Measurements from ENCODE around the gene CABLES2.

Gene CABLES2, protein sequence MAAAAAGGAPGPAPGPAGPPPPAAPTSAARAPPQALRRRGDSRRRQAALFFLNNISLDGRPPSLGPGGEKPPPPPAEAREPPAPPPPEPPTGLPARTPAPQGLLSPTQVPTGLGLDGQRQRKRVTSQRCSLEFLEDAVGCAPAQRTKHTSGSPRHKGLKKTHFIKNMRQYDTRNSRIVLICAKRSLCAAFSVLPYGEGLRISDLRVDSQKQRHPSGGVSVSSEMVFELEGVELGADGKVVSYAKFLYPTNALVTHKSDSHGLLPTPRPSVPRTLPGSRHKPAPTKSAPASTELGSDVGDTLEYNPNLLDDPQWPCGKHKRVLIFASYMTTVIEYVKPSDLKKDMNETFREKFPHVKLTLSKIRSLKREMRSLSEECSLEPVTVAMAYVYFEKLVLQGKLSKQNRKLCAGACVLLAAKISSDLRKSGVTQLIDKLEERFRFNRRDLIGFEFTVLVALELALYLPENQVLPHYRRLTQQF

DNA sequence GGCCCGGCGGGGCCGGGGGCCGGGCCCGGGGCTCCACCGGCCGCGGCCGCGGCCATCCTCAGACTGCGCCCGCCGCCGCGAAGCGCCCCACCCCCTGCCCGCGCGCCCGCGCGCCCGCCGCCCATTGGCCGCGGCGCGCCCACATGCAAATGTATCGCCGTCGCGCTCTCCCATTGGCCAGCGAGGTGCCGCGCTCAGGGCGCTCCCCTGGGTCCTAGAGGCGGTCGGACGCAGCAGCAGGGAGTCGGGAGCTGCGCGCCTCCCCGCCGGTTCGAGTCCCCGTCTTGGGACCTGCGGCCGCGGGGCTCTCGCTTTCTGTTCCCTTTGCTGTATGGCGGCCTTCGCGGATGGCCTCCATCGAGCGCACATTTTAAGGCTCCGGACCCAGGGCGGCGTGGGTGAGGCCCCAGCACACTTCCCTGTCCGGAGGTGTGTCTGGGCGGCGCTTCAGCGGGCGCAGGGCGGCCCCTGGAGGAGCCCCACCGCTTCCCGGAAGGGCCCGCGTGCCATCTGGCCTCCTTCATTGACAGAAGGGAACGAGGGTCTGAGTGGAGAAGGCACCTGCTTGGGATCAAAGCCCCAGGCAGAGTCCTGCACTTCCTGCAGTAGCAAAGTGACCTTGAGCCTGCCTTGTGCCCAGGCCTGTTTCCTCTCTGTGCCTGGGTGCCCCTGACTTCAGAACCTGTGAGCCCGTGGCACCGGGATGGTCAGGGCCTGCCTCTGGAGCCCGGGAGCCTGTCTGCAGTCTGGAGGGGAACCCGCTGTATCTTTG, at the start of gene CABLES2:
CABLES2 (minus strand) TSS at position 65 of the 772 bp plus-strand sequence; CDS start at position 56, 9 bp downstream.
- DNase-seq = peak; percentile 97

DNA sequence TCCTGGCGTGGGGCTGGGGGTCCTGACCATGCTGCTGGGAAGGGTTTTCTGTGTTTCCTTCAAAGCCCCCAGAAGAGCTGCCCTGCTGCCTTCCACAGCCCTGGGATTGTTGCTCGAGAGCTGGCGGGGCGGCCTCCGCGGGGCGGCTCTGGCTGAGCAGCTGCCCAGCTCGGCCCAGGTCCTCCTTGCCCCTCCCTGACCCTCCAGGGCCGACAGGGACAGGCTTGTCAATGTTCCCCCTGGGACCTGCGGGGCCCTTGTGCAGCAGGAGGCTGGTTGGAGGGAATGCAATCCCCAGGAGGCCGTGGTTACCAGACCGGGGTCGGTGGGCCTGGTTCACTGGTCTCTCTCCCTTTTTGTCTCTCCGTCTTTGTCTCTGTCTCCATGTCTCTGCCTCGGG, 48.8 kb upstream of the CABLES2 start:
- DNase-seq = no peak

DNA sequence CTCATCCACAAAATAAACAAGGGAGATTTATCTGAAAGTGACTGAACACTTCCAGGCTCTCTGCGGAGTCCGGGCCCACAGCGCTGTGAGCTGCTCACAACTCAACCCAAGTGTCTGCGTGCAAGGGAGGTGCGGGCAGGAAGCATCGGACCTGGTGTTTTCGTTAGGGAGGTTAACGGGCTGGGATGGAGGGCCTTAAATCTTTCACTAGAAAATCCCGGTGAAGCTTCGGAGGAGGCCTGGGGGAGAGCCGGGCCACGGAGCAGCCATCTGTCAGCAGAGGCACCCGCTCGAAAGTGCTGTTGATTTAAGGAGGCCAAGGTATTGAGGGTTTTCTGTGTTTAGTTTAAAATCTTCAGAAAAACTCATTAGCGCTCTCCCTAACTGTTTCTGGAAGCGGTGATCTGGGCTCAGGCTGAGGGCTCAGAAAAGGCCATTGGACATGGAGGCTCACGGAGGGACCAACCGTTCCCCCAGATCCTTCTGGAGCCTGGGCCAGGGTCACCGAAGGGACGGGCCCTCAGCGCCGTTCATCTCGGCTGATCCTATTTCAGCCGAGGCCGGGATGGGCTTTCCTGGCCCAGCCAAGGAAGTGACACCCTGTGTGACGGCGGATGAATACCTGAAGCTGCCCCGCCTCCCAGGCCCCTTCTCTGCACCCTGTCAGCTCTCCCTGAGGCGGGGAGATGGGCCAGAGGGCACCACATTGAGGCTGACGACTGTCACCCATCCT, 48.0 kb upstream of the CABLES2 start:
- peak; percentile 45 for DNase-seq

DNA sequence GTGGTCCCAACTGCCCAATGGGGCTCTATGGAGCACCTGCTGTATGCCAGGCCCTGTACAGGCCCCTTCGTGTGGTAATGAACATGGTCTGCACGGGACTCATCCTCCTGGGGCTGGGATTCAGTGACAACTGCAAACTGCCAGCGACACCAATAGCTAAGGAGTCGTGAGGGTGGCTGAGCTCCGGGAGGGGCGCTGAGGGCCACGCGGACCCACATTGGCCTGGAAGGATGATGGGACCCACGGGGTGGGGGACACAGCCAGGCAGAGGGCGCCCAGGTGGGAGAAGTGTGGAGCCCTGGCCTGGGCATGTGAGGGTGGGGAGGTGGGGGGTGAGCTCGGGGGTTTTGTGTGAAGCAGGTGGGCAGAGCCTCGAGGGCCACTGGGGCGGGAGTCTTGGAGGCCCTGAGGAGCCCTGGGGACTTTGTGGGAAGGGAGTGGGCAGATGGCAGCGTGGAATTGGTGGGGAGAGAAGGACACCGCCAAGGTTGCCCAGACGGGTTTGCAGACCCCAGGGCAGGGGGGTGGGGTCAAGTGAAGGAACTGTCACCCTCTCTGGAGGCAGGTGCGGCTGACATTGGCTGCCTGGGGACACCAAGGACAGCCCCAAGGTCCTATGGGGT, 46.2 kb upstream of the CABLES2 start:
- DNase-seq = no peak

DNA sequence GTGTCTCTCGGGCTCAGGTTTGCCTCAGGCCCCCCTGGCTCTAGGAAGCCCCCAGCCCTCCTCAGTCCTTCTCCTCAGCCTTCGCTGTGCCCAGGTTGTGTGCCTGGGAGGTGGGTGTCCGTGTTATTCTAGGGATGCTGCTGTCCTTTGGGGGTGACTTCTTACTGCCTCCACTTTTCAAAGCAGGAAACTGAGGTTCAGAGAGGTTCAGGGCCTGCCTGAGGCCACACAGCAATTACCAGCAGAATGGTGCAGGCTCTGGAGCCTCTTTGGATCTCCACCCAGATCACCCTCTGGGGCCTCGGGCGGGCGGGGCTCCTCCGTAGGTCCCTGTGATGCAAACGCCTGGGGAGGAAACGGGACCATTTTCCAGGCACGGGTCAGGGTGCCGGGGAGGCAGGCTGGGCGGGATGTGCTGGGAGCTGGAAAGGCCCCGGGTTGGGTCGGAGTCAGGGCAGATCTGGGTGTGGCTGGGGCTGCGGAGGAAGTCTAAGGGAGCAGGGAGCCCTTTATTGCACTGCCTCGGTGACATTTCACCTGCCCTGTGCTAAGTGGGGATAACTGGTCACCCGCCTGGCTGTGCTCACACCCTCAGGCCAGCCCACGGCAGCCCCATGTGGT, 45.5 kb upstream of the CABLES2 start:
- no peak for DNase-seq

DNA sequence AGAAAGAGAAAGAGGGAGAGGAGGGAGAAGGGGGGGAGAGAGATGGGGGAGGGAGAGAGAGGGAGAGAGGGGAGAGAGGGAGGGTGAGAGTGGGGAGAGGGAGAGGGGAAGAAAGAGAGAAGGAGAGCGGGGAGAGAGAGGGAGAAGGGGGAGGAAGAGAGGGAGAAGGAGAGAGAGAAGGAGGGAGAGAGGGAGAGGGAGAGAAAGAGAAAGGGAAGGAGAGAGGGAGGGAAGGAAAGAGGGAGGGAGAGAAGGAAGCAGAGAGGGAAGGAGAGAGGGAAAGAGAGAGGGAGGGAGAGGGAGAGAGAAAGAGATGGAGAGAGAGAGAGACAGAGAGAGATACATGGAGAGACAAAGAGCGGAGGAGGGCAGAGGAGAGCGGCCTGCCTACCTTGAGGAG, 44.9 kb upstream of the CABLES2 start:
- DNase-seq = no peak

DNA sequence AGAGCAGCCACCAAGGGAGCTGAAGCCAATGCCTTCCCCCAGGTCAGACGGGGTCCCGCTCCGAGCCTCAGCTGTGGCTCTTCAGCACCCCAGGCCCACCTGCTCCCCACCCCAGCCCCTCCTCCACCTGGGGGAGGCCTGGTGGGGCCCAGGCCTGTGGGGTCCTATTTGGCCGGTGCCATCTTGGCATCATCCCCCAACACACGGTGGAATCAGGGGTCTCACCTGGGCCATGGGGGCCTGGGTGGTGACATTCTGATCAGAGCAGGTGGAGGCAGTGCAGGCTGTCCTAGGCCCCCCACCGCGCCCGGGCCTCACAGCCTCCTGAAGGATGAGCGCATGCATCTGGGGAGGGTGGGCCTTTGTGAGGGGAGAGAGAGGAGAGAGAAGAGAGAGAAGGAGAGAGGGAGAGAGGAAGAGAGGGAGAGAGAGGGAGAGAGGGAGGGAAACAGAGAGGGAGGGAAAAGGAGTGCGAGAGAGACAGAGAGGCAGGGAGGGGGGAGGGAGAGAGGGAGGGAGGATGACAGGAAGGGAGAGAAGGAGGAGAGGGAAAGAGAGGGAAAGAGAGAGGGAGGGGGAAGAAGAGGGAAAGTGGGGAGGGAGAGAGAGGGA, 44.2 kb upstream of the CABLES2 start:
- no peak for DNase-seq

DNA sequence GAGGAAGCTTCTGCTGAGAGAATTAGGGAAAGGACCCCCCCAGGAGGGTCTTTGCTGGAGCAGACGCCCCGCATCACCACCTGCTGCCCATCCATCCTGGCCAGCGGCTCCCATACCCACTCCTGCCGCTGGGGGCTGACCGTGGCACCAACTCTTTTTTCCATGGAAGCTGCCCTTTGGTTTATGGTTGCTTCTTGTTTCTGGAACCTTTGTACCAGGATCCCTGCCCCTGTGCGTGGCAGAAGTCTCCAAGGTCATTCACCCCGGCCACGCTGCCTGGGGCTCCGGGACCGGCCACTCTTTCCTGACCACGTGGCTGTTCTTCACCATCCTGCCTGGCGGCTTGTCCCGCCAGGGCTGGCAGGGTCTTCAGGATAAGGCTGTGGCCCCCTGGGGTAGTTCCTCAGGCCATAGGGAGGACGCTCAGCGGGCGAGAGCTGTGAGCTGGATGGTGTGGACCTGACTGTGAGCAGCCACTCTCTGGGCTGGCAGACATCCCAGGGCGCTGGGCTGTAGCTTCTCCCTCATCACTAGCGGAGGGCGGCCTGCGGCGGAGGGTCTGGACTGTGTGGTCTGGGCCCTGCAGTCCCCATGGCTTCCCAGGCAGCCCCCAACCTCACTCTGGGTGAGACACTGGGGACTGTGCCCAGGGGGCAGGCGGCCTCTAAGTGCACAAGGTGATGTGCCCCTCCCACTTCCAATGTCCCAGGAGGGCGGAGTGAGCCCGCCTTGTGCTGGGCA, 43.0 kb upstream of the CABLES2 start:
- no peak for DNase-seq

DNA sequence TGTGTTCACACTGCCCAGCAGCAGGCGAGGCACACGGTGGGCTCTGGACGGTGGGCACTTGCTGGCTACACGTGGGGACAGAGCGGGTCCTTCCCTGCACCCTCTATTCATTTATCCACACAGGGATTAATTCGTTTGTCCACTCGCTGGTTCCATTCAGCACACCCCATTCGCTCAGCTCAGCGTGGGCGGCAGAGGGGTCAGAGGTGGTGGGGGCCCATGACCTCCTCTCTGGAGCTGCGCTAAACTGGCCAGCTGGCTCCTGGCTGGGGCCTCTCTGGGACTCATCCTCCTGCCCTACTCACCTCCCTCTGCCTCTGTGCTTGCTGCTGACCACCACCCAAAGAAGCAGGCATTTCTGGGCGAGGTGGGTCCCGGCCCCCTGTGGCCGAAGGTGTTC, 41.7 kb upstream of the CABLES2 start:
- DNase-seq = no peak

DNA sequence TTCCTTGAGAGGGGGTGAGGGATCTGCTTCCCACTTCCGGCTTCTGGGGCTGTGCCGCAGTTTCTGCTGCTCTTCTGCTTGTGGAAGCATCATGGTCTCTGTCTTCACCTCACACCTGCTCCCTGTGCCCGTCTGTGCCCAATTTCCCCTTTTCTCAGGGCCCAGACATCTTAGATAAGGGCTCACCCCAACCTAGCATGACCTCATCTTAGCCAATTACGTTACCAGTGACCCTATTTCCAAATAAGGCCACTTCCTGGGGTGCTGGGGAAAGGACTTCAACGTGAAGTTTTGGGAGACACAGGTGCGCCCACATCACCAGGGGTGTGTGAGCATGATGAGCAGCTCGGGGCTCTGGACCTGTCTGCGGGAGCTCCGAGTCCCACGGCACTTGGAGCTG, 41.0 kb upstream of the CABLES2 start:
- no peak for DNase-seq

DNA sequence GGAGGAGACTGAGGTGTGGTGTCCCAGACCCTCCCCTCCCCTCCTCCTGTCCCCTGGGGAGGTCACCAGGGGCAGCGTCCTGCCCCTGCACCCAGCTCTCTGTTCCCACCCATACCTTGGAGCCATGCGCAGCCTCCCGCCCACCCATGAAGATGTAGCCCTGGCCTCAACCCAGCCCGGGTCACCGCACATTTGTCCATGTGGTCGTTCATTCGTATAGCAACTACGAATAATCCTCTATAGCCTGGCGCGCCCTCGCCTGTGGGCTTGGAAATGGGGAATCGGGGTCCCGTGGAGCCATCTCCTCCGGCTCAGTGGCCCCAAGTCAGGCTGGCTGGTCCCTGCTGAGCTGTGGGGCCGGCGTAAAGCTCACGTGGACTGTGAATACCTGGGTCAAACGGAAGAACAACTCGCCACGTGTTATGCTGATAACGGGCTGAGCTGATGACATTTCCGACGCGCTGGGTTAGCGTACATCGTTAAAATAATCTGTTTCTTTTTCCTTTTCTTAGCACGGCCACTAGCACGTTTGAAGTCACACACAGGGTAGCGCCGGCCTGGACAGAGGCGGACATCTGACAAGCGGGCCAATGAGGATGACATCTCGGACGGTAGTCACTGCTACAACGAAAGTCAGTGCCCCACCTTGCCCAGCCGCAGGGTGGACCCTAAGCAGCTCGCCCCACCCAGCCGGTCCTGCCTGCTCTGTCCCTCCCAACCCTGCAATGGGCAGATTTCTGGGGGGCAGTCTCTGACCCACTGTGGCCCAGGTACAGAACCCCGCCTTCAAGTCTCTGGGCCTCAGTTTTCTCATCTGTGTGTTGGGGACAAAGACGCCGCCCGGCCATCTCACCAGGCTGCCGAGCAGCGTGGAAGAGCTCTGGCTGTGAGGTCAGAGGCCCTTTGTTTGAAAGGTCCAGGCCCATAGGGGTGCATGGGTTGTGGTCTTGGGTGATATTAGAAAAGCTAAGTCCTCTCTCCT, 40.1 kb upstream of the CABLES2 start:
- no peak for DNase-seq

DNA sequence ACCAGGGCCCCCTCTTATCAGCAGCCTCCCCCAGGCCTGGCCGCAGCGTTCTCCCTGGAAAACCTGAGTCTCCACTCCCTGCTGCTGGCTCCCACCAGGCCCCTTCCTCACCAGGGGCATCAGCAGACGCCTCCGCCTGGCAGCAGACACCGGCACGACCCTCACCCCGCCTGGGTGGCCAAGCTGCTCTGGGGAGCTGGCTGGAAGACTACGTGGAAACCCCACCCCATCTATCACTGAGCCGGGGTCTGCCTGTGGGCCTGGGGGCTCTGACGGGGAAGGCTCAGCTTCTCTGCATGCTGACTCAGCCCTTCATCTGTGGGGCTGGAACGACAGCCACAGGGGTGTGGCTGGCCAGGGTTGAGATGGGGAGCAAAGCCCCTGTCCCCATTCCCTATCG, 39.4 kb upstream of the CABLES2 start:
- DNase-seq = no peak

DNA sequence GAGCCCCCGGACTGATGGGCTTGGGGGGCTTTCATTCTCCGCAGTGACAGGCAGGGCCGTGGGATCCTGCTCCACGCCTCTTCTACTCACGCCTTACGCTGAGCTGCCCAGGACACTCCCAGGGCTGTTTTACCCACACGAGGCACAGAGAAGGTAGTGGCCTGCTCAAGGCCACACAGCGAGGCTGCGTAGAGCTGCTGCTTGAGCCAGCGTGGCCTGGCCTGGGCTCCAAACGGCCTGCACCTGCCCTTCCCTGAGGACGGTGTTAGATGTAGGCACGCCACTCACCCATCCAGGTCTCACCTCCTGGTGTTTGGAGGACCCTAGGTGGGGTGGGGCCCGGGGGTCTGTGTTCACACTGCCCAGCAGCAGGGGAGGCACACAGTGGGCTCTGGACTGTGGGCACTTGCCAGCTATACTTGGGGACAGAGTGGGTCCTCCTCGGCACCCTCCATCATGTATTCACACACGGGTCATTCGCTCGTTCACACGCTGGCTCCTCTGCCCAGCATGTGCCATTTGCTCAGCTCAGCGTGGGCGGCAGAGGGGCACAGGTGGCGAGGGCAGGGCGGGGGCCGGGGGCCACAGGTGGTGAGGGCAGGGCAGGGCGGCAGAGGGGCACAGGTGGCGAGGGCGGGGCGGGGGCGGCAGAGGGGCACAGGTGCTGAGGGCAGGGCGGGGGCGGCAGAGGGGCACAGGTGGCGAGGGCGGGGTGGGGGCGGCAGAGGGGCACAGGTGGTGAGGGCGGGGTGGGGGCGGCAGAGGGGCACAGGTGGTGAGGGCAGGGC, 38.7 kb upstream of the CABLES2 start:
- no peak for DNase-seq

DNA sequence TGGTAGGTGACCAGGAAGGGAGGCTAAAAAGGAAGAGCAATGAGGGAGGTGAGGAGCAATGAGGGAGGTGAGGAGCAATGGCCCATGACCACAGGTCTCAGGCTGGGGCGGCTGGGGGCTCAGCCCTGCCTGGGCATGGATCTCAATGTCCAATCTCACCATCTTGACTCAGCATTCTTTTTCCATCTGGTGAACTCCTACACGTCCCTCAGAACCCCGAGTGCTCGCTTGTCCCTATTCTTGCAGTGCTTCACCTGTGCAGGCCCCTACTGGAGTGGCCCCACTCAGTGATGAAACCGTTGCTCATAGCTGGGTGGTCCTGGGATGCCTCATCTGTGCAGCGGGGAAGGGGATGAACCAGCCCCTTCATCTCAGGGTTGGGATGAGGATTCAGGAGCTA, 37.2 kb upstream of the CABLES2 start:
- DNase-seq = no peak

DNA sequence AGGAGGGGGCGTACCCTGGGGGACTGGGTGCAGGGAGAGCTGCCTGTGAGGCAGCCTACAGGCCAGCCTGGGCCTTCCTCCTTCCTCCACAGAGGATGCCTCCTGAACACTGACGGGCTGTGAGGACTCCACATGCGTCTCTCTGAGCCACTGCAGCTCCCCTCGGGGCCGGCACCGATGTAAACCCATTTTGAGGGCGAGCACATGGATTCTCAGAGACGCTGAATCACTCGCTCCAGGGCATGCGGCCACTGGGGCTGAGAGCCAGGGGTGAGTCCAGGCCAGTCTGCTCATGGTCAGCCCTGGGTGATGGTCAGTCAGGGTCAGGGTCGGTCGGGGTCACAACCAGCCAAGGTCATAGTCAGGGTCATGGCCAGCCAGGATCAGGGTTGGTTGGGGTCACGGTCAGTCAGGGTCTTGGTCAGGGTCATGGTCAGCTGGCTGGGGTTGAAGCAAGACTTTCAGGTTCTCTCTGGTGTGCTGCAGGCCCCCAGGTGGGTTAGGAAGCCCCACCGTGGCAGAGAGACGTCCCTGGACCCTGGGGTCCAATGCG, 35.0 kb upstream of the CABLES2 start:
- DNase-seq = no peak

DNA sequence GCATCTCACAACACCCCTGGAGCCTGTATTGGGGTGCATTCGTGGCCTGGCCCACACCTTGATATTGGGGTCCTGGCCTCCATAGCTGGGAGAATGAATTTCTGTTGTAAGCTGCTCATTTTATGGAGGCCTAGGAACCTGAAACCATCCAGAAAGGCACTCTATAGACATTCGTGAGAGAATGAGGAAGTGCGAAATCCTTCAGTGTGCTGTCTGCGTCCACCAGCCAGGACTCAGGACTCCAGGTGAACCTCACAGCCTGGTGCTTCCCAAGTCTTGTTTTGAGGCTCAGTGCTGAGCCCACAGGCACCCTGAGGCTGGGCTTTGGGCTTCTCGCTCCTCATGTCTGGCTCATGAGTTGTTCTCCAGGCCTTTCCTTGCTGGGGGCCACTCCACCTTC, 32.1 kb upstream of the CABLES2 start:
- no peak for DNase-seq

DNA sequence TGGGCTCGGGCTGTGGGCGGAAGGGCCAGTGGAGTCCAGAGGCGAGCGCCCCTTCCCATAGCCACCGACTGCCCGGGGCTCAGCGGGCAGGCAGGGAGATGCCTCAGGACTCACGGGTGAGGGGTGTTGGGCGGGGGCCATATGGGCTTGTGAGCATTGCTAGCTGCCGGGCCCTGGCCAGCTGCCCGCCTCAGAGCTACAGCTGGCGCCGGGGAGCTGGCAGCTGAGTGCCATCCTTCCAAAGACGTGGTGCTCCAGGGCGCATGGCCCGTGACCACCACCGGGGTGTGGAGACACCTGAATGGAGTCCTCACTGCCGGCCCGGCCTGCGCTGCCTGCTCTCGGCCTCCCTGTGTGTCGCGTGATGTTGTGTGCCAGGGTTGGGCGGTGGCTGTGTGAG, 30.8 kb upstream of the CABLES2 start:
- peak; percentile 65 for DNase-seq

DNA sequence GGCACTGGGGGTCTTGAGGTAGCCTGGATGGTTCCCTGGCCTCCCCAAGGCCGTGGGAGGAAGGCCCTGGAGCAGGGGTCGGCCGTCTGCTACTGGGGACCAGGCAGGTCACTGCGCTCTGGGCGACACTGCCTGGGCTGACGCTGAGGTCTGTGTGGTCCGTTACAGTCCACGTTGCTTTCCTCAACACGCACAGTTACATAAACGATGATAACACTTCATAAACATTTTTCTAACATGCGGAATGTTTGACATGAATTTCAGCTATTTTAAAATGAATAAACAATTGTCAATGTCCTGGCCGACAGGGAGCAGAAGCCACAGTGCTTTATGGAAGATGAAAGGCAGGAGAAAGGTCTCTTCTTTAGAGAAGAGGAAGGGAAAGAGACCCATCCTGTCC, 30.4 kb upstream of the CABLES2 start:
- no peak for DNase-seq

DNA sequence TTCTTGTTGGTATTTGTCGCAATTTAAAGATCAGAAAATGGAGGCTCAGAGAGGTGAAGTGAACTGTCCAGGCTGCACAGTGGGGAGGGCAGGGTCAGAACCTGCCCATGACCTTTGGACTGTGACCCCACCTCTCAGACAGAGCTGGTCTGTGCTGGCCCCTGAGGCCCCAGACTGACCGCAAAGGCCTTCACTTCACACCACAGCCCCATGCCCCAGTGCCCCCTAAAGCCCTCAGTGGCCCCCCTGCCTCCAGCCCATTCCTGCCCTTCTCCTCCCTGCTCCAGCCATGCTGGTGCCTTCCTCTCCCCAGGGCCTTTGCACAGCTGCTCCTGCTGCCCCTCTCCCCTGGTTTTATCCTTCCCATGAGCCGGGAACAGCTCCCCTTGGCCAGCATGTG, 29.6 kb upstream of the CABLES2 start:
- DNase-seq = no peak

All from right hindlimb (tissue), 1 donor.